ENCODE results near the gene ZFPL1. TPM values are rescaled to one million over a fixed set of nuclear protein-coding genes. Genes with fewer than 3 reads are reported as not detected.

The ZFPL1 gene
- total RNA-seq, 2 experiments from 2014 or later, result 25.2 to 27.4 TPM

DNA sequence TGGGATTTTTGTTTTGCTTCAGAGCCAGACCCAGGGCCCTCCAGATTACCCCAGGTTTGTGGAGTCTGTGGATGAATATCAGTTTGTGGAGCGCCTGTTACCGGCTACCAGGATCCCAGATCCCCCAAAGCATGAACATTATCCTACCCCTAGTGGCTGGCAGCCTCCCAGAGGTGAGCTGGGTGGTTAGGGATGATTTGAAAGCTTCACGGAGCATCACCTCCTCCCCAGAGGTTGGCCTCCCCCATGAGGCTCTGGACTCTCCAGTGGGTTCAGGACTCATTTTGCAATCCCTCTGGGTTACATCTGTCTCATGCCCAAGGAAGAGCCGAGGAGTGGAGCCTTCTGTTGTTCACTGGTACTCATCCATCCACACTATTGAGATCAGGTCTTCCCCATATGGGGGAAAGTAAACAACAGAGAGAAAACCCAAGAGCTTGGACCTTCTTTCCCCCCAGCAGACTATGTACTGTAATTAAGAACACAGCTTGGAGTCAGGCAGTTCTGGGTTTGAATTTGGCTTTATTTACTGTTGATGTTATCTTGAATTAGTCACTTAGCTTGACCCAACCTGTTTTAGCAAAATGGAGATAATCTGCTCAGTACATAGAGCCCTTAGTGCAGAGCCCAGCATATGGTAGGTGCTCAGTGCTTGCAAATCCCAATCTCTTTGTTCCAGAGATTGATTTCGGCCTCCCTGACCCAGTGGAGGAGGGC is 40.6 kb downstream of the ZFPL1 start:
- H3K36me3 Mint-ChIP-seq, result peaks cover 30% of the 10 kb centered on the region
- H3K27ac Mint-ChIP-seq, result peak overlapping the region; percentile 60
- H3K4me1 Mint-ChIP-seq, result peaks cover 25% of the 10 kb centered on the region
- H3K9me3 Mint-ChIP-seq, result no peaks in the 10 kb centered on the region
- no peak for DNase-seq
- peak overlapping the region; percentile 32 for H3K4me3 Mint-ChIP-seq
- peaks cover 3% of the 10 kb centered on the region for H3K27me3 Mint-ChIP-seq

- H3K36me3 Mint-ChIP-seq, result peaks cover 24% of the 10 kb centered on the region
- DNase-seq, result no peak
- peaks cover 3% of the 10 kb centered on the region for H3K27me3 Mint-ChIP-seq
- H3K27ac Mint-ChIP-seq, result no peak overlapping the region
- no peak overlapping the region for H3K4me3 Mint-ChIP-seq
- no peaks in the 10 kb centered on the region for H3K9me3 Mint-ChIP-seq
- H3K4me1 Mint-ChIP-seq, result peaks cover 18% of the 10 kb centered on the region
These were observed 41.4 kb downstream of the ZFPL1 start for GRCh38 chr11:65125197-65126056.

- Mint-ChIP-seq H3K36me3 (peaks cover 16% of the 10 kb centered on the region), H3K4me1 (peaks cover 9% of the 10 kb centered on the region), H3K4me3 (no peak overlapping the region), H3K27ac (no peak overlapping the region), H3K27me3 (no peaks in the 10 kb centered on the region), H3K9me3 (no peaks in the 10 kb centered on the region)
- DNase-seq, result no peak
These were observed 42.7 kb downstream of the ZFPL1 start for GRCh38 chr11:65126624-65127274.

DNA sequence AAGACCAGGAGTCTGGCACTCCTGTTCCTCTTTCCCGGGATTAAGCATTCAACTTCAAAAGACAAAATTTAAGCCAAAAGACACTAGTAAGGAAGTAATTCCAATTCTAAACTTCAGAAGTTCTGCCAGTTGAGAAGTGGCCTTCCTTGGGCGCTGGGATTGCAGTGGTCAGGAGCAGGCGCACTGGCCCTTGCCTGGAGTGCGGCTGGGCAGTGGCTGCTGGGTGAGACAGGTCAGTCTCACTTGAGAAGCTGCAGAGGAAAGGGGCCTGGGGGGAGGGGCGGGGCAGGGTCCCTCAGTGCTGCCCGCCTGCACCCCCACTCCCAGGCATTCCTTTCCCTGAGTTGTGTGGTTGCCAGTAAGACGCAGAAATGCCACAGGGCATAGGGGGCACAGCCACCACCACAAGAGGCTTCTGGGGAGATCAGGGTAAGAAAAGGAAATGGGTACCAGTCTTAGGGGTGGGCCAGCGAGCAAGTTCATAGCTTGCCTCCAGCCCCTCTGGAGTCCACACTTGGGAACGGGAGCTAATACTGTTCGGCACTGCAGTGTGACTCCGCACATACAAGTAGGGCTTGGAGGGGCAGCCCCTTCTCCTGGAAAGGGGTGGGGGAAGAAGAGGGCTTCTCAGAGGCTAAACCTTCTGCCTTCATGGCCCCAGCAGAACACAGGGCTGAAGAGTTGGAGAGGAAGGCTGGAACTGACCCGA is 43.6 kb downstream of the ZFPL1 start:
- no peak for DNase-seq
- Mint-ChIP-seq H3K4me1 (peaks cover 13% of the 10 kb centered on the region), H3K27me3 (no peaks in the 10 kb centered on the region), H3K36me3 (peaks cover 10% of the 10 kb centered on the region), H3K27ac (no peak overlapping the region), H3K9me3 (no peaks in the 10 kb centered on the region), H3K4me3 (no peak overlapping the region)

- Mint-ChIP-seq H3K27ac (no peak overlapping the region), H3K4me3 (no peak overlapping the region), H3K27me3 (no peaks in the 10 kb centered on the region), H3K9me3 (no peaks in the 10 kb centered on the region), H3K36me3 (peaks cover 10% of the 10 kb centered on the region), H3K4me1 (peaks cover 16% of the 10 kb centered on the region)
- DNase-seq, result no peak
These were observed 44.4 kb downstream of the ZFPL1 start for GRCh38 chr11:65128182-65129145.

- no peak overlapping the region for H3K27ac Mint-ChIP-seq
- peaks cover 15% of the 10 kb centered on the region for H3K4me1 Mint-ChIP-seq
- H3K9me3 Mint-ChIP-seq, result no peaks in the 10 kb centered on the region
- H3K4me3 Mint-ChIP-seq, result no peak overlapping the region
- H3K36me3 Mint-ChIP-seq, result peaks cover 6% of the 10 kb centered on the region
- no peak for DNase-seq
- no peaks in the 10 kb centered on the region for H3K27me3 Mint-ChIP-seq
These were observed 45.8 kb downstream of the ZFPL1 start for GRCh38 chr11:65129649-65130441.

DNA sequence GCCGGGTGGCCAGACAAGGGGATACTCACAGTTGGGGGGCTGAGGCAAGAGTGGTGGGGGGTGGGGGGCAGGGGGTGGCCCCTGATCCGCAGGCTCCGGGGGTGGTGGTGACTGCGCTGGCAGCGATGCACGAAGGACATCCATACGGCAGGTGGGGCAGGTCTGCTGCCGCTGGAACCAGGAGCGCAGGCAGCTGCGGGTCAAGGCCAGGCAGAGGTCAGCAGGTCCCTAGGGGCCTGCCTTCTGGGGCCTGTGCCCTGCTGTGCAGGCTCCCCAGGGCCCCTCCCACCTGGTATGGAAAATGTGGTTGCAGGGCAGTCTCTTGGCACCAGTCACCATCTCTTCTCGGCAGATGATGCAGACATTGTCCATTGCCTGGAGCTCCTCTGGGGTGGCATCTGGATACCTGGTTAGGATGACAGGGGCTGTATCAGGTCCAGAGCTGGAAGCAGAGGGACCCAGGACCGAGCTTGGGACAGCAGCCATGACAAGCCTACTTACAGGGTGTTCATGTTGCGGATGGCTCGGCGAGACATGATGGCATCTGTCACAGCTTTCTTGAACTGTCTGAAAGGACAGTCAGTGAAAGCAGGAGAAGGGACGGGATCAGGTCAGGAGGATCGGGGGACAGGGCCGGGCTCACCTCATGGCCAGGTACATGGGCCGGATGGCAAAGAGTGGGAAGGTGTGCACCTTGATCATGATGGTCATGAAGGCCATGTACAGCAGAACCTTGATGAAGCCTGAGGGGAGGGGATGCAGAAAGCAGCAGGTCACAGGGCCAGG is 46.8 kb downstream of the ZFPL1 start:
- peaks cover 6% of the 10 kb centered on the region for H3K36me3 Mint-ChIP-seq
- no peak for DNase-seq
- H3K4me1 Mint-ChIP-seq, result peaks cover 15% of the 10 kb centered on the region
- H3K4me3 Mint-ChIP-seq, result no peak overlapping the region
- peak overlapping the region; percentile 47 for H3K27ac Mint-ChIP-seq
- no peaks in the 10 kb centered on the region for H3K27me3 Mint-ChIP-seq
- H3K9me3 Mint-ChIP-seq, result no peaks in the 10 kb centered on the region

GRCh38 chr11:65131417-65131776 is 47.4 kb downstream of the ZFPL1 start:
- no peaks in the 10 kb centered on the region for H3K27me3 Mint-ChIP-seq
- peaks cover 21% of the 10 kb centered on the region for H3K4me1 Mint-ChIP-seq
- no peak overlapping the region for H3K4me3 Mint-ChIP-seq
- H3K36me3 Mint-ChIP-seq, result peaks cover 6% of the 10 kb centered on the region
- no peak for DNase-seq
- H3K27ac Mint-ChIP-seq, result no peak overlapping the region
- H3K9me3 Mint-ChIP-seq, result no peaks in the 10 kb centered on the region

GRCh38 chr11:65131895-65132237 is 47.8 kb downstream of the ZFPL1 start:
- Mint-ChIP-seq H3K27me3 (no peaks in the 10 kb centered on the region), H3K27ac (no peak overlapping the region), H3K36me3 (peaks cover 6% of the 10 kb centered on the region), H3K9me3 (no peaks in the 10 kb centered on the region), H3K4me1 (peaks cover 24% of the 10 kb centered on the region), H3K4me3 (no peak overlapping the region)
- no peak for DNase-seq

DNA sequence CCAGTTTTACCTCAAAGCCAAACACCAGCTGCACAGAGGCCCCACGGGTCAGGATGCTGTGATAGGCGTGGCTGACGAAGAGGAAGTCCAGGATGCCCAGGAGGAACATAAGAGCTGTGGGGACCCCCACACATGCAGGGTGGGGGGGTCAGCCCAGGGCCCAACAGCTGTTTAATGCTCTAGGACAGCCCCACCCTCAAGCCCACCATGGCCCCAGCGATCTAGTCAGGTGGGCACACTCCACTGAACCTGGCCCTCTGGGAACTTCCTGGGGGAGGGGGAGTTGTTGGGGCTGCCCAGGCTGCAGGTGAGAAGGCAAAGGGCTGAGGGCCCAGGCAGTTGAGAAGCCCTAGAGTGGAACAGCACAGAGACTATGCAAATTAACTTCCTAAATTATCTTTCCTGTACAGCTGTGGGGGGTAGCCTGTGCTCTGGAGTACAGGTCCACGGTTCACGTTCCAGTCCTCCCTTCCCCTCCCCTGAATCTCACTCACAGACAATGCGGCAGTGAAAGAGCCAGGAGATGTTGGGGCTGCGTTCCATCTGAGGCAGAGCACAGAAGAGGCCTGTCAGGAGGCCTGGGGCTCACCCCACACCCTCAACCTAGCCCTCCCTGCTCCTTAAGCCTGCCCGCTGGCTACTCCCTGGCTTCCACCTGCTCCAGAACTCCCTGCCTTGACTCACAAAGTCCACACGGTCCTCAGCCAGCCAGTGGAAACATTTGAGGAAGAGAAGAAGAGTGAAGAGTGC is 48.4 kb downstream of the ZFPL1 start:
- Mint-ChIP-seq H3K27ac (peak overlapping the region; percentile 99), H3K4me3 (peak overlapping the region; percentile 98), H3K27me3 (no peaks in the 10 kb centered on the region), H3K9me3 (no peaks in the 10 kb centered on the region), H3K36me3 (peaks cover 6% of the 10 kb centered on the region), H3K4me1 (peaks cover 24% of the 10 kb centered on the region)
- no peak for DNase-seq

- DNase-seq, result peak; percentile 61
- Mint-ChIP-seq H3K9me3 (no peaks in the 10 kb centered on the region), H3K36me3 (peaks cover 6% of the 10 kb centered on the region), H3K4me1 (peaks cover 24% of the 10 kb centered on the region), H3K4me3 (peak overlapping the region; percentile 98), H3K27me3 (no peaks in the 10 kb centered on the region), H3K27ac (peak overlapping the region; percentile 99)
These were observed 49.1 kb downstream of the ZFPL1 start for GRCh38 chr11:65132988-65133700.

DNA sequence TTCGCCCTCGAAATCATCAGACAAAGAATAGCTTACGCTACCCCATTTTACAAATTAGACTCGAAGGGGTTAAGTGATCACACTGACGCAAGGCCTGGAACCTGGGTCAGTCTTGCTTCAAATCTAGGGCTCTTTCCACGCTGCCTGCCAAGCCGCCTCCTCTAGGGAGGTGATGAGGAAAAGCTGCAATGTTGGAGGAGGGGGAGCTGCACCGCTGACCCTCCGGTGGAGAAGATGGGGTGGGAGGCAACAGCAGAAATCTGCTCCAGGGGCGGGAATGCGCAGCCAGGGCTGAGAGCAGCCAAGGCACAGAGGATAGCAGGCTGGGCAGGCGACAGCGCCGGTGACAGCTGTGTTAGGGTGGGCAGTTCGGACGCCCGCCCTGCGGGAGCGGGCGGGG is 49.7 kb downstream of the ZFPL1 start:
- peaks cover 6% of the 10 kb centered on the region for H3K36me3 Mint-ChIP-seq
- H3K27me3 Mint-ChIP-seq, result no peaks in the 10 kb centered on the region
- H3K9me3 Mint-ChIP-seq, result no peaks in the 10 kb centered on the region
- peak overlapping the region; percentile 98 for H3K4me3 Mint-ChIP-seq
- H3K27ac Mint-ChIP-seq, result peak overlapping the region; percentile 99
- DNase-seq, result no peak
- peaks cover 24% of the 10 kb centered on the region for H3K4me1 Mint-ChIP-seq
